KMS-11 (cell line): Measurements from ENCODE around the gene MUC5AC.

Experiments
- H2AFZ ChIP-seq: fragments of 200-600 bp; sonication (generic); 2 replicates; pipeline ENCODE4 v1.6.1; 2016; ENCODE audit warnings: antibody characterized with exemption, mixed run types, low read depth
- H3K27ac ChIP-seq: fragments of 200-600 bp; sonication (generic); 2 replicates; pipeline ENCODE4 v1.6.1; 2016; ENCODE audit warnings: mild to moderate bottlenecking, mixed run types
- H3K27me3 ChIP-seq: fragments of 200-600 bp; sonication (generic); 2 replicates; pipeline ENCODE4 v1.6.1; 2017; ENCODE audit warnings: mild to moderate bottlenecking, low read depth, mixed run types, moderate library complexity; ENCODE audit not compliant: insufficient read depth
- H3K36me3 ChIP-seq: fragments of 200-600 bp; sonication (generic); 2 replicates; pipeline ENCODE4 v1.6.1; 2017; ENCODE audit warnings: mild to moderate bottlenecking, mixed run types; ENCODE audit not compliant: insufficient read depth
- H3K4me1 ChIP-seq: fragments of 200-600 bp; sonication (generic); 2 replicates; pipeline ENCODE4 v1.6.1; 2016; ENCODE audit warnings: mild to moderate bottlenecking, low read depth, mixed run types; ENCODE audit not compliant: poor library complexity, severe bottlenecking
- H3K4me2 ChIP-seq: fragments of 200-600 bp; sonication (generic); 2 replicates; pipeline ENCODE4 v1.7.0; 2016; ENCODE audit warnings: mild to moderate bottlenecking, mixed run types
- H3K4me3 ChIP-seq: fragments of 200-600 bp; sonication (generic); IDR thresholded peaks from 2 replicates; pipeline ENCODE4 v1.6.1; 2017; ENCODE audit warnings: low read depth, low read length, mixed read lengths; ENCODE audit not compliant: insufficient read depth
- H3K79me2 ChIP-seq: fragments of 200-600 bp; sonication (generic); 2 replicates; pipeline ENCODE4 v1.6.1; 2016; ENCODE audit warnings: low read depth, mixed run types; ENCODE audit not compliant: insufficient read depth
- H3K9ac ChIP-seq: fragments of 200-600 bp; sonication (generic); 2 replicates; pipeline ENCODE4 v1.6.1; 2016; ENCODE audit warnings: mild to moderate bottlenecking, mixed run types
- H4K20me1 ChIP-seq: fragments of 200-600 bp; sonication (generic); 2 replicates; pipeline ENCODE4 v1.6.1; 2016; ENCODE audit warnings: mild to moderate bottlenecking, mixed run types; ENCODE audit not compliant: insufficient read depth
- TF ChIP-seq, protein P1 (sequence below): fragments of 200-600 bp; sonication (generic); conservative IDR thresholded peaks from 2 replicates; pipeline ENCODE4 v1.6.1; 2017; ENCODE audit warnings: low read depth, mild to moderate bottlenecking, antibody characterized with exemption, low read length, moderate library complexity, mixed read lengths

MUC5AC gene

DNA sequence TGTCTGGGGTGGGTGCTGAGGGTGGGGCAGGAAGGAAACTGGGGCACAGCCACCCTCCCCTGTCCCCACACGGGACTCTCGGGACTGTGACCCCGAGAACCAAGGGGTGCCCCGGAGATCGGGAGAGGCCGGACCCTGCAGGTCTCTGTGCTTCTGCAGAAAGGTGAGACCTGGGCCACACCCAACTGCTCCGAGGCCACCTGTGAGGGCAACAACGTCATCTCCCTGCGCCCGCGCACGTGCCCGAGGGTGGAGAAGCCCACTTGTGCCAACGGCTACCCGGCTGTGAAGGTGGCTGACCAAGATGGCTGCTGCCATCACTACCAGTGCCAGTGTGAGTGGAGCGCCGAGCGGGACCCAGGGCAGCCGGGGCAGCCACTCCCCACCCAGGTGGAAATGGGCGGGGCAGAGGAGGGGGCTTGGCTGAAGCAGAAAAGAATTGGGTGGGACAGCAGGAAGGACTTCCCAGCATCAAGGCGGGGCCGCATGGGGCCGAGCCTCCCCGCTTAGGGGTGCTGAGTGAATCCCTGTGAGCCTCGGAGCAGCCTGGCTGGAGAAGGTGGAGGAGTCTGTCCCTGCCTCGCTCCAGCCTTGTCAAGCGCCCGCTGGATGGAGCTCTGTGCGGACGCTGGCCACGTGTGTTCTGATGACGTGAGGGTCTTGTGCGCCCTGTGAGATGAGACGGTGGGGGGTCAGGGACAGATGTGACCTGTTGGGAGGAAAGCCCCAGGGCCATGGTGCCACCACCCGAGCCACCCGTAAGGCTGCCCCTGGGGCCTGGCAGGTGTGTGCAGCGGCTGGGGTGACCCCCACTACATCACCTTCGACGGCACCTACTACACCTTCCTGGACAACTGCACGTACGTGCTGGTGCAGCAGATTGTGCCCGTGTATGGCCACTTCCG, 35.8 kb downstream of the MUC5AC start:
- H3K9ac ChIP-seq: no peak overlapping the region
- H3K27ac ChIP-seq: no peak overlapping the region
- H3K4me2 ChIP-seq: no peak overlapping the region
- TF ChIP-seq, protein P1, sequence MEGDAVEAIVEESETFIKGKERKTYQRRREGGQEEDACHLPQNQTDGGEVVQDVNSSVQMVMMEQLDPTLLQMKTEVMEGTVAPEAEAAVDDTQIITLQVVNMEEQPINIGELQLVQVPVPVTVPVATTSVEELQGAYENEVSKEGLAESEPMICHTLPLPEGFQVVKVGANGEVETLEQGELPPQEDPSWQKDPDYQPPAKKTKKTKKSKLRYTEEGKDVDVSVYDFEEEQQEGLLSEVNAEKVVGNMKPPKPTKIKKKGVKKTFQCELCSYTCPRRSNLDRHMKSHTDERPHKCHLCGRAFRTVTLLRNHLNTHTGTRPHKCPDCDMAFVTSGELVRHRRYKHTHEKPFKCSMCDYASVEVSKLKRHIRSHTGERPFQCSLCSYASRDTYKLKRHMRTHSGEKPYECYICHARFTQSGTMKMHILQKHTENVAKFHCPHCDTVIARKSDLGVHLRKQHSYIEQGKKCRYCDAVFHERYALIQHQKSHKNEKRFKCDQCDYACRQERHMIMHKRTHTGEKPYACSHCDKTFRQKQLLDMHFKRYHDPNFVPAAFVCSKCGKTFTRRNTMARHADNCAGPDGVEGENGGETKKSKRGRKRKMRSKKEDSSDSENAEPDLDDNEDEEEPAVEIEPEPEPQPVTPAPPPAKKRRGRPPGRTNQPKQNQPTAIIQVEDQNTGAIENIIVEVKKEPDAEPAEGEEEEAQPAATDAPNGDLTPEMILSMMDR: no peak
- no peak overlapping the region for H3K4me3 ChIP-seq
- H2AFZ ChIP-seq: no peak overlapping the region
- no peaks in the 10 kb centered on the region for H3K79me2 ChIP-seq
- H3K36me3 ChIP-seq: no peaks in the 10 kb centered on the region
- no peaks in the 10 kb centered on the region for H4K20me1 ChIP-seq
- no peaks in the 10 kb centered on the region for H3K4me1 ChIP-seq
- H3K27me3 ChIP-seq: peaks cover 43% of the 10 kb centered on the region; the same call in 1 of the 2 replicates

- Histone ChIP-seq H3K4me3 (no peak overlapping the region), H3K79me2 (no peaks in the 10 kb centered on the region), H3K27ac (no peak overlapping the region), H4K20me1 (no peaks in the 10 kb centered on the region), H2AFZ (no peak overlapping the region), H3K36me3 (no peaks in the 10 kb centered on the region), H3K4me1 (no peaks in the 10 kb centered on the region), H3K9ac (no peak overlapping the region), H3K27me3 (peaks cover 50% of the 10 kb centered on the region; the same call in 1 of the 2 replicates), H3K4me2 (no peak overlapping the region)
- TF ChIP-seq, protein P1: no peak
Observed at GRCh38 chr11:1194231-1194976, 36.7 kb downstream of the MUC5AC start.

DNA sequence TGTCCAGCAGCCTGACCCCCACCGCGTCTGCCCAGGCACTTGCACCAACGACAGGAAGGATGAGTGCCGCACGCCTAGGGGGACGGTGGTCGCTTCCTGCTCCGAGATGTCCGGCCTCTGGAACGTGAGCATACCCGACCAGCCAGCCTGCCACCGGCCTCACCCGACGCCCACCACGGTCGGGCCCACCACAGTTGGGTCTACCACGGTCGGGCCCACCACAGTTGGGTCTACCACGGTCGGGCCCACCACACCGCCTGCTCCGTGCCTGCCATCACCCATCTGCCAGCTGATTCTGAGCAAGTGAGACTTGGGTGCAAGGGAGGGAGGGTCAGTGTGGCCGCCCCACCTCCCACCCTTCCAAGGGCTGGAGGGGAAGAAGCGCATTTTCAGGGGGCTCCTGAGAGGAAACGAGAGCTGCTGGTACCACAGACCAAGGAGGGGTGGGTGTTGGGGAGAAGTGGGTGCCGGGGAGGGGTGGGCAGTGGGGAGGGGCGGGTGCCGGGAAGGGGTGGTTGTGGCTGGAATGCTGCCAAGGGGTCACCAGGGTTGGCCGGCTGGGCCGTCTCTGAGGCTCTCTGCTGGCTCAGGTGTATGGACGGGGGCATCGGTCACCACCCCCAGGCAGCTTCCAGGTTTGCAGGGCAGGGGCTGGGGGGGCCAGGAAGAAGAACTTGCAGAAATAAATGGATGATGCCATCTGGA, 37.4 kb downstream of the MUC5AC start:
- no peaks in the 10 kb centered on the region for H4K20me1 ChIP-seq
- H2AFZ ChIP-seq: no peak overlapping the region
- H3K4me2 ChIP-seq: no peak overlapping the region
- peaks cover 57% of the 10 kb centered on the region; the same call in 1 of the 2 replicates for H3K27me3 ChIP-seq
- no peaks in the 10 kb centered on the region for H3K79me2 ChIP-seq
- H3K36me3 ChIP-seq: no peaks in the 10 kb centered on the region
- TF ChIP-seq, protein P1: no peak
- H3K9ac ChIP-seq: no peak overlapping the region
- H3K27ac ChIP-seq: no peak overlapping the region
- no peak overlapping the region for H3K4me3 ChIP-seq
- no peaks in the 10 kb centered on the region for H3K4me1 ChIP-seq

DNA sequence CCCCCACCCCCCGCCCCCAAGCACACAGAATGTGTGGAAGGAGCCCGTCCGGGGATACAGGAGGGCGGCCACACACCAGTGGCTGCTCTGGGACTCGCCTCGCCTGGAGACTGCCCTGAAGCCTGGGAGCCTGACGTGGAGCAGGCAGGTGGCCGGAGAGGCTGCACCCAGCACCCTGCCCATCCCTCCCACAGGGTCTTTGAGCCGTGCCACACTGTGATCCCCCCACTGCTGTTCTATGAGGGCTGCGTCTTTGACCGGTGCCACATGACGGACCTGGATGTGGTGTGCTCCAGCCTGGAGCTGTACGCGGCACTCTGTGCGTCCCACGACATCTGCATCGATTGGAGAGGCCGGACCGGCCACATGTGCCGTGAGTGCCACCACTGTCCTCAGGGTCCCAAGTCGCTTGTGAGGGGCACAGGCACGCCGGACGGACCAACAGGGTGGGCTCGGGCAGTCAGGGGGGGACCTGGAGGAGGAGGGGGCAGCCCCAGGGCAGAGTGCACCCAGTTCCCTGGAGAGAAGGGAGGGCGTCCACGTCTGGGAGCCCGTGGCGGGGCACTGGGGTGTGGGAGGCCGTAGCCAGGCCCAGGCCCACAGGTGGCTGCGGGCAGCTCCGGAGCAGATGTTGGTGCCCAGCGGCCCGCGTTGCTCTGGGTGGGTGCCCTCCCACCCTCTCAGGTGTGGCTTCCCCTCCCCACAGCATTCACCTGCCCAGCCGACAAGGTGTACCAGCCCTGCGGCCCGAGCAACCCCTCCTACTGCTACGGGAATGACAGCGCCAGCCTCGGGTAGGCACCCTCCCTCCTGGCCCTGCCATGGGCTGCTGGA, 38.1 kb downstream of the MUC5AC start:
- Histone ChIP-seq H3K9ac (no peak overlapping the region), H3K4me1 (no peaks in the 10 kb centered on the region), H4K20me1 (no peaks in the 10 kb centered on the region), H3K36me3 (no peaks in the 10 kb centered on the region), H3K27me3 (peaks cover 60% of the 10 kb centered on the region; the same call in 1 of the 2 replicates), H3K27ac (no peak overlapping the region), H3K4me3 (no peak overlapping the region), H2AFZ (no peak overlapping the region), H3K79me2 (no peaks in the 10 kb centered on the region), H3K4me2 (no peak overlapping the region)
- TF ChIP-seq, protein P1: no peak
